ENCODE measurements around the gene EMILIN2. TPM values are rescaled to one million over a fixed set of nuclear protein-coding genes. Genes with fewer than 3 reads are reported as not detected.

Gene EMILIN2
- polyA plus RNA-seq, 2 of the 4 experiments (the other 2 are of a cell fraction), result 5.4 to 7.8 TPM

DNA sequence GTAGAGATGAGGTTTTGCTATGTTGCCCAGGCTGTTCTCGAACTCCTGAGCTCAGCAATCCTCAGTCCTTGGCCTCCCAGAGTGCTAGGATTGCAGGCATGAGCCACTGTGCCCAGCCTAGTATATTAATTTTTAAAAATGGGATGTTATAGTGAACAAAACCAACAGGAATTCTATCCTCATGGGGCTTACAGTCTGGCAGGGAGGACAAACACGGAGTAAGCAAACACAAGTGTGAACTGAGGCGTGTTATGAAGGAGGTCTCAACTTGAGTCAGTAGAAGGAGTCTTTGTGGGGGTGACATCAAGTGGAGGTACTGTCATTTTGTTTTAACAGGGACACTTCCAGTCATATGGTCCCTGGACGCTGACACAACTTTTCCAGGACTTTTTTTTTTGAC is 33.1 kb downstream of the EMILIN2 start:
- no peaks in the 10 kb centered on the region for H3K9me3 ChIP-seq
- H3K4me1 ChIP-seq, result no peaks in the 10 kb centered on the region
- H3K4me3 ChIP-seq, result no peak overlapping the region
- no peak for DNase-seq (ENCODE audit: low read depth in 1 of 2, low spot score in 1 of 2)
- CTCF ChIA-PET, result no interaction called here
- TF ChIP-seq, protein P1, sequence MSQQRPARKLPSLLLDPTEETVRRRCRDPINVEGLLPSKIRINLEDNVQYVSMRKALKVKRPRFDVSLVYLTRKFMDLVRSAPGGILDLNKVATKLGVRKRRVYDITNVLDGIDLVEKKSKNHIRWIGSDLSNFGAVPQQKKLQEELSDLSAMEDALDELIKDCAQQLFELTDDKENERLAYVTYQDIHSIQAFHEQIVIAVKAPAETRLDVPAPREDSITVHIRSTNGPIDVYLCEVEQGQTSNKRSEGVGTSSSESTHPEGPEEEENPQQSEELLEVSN (IDR thresholded peaks at IDR 0.05; ENCODE audit: borderline replicate concordance, low read depth), result no peak
- no peak for TF ChIP-seq TFCP2L1 (CRISPR knock-in tag; IDR thresholded peaks at IDR 0.05)
- no peak for TF ChIP-seq MAFK (IDR thresholded peaks at IDR 0.05; ENCODE audit: partially characterized antibody)
- no peak for TF ChIP-seq ELK1 (IDR thresholded peaks at IDR 0.05; ENCODE audit: low read depth, low read length)
- TF ChIP-seq POLR2A (IDR thresholded peaks at IDR 0.05; ENCODE audit: low read length), result no peak
- TF ChIP-seq ZC3H11A (IDR thresholded peaks at IDR 0.05), result no peak
- TF ChIP-seq TP53 (CRISPR knock-in tag; IDR thresholded peaks at IDR 0.05), result no peak
- TF ChIP-seq, protein P2, sequence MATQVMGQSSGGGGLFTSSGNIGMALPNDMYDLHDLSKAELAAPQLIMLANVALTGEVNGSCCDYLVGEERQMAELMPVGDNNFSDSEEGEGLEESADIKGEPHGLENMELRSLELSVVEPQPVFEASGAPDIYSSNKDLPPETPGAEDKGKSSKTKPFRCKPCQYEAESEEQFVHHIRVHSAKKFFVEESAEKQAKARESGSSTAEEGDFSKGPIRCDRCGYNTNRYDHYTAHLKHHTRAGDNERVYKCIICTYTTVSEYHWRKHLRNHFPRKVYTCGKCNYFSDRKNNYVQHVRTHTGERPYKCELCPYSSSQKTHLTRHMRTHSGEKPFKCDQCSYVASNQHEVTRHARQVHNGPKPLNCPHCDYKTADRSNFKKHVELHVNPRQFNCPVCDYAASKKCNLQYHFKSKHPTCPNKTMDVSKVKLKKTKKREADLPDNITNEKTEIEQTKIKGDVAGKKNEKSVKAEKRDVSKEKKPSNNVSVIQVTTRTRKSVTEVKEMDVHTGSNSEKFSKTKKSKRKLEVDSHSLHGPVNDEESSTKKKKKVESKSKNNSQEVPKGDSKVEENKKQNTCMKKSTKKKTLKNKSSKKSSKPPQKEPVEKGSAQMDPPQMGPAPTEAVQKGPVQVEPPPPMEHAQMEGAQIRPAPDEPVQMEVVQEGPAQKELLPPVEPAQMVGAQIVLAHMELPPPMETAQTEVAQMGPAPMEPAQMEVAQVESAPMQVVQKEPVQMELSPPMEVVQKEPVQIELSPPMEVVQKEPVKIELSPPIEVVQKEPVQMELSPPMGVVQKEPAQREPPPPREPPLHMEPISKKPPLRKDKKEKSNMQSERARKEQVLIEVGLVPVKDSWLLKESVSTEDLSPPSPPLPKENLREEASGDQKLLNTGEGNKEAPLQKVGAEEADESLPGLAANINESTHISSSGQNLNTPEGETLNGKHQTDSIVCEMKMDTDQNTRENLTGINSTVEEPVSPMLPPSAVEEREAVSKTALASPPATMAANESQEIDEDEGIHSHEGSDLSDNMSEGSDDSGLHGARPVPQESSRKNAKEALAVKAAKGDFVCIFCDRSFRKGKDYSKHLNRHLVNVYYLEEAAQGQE (IDR thresholded peaks at IDR 0.05), result no peak
- no peak for ATAC-seq
- no peak overlapping the region for H3K27ac ChIP-seq
- 52% methylated on average over 4 of the region's 4 CpGs for WGBS (ENCODE audit: missing lambda C conversion rate)
- POLR2A ChIA-PET, result no interaction called here
- FAIRE-seq, result no peak
- H3K4me2 ChIP-seq, result no peak overlapping the region

DNA sequence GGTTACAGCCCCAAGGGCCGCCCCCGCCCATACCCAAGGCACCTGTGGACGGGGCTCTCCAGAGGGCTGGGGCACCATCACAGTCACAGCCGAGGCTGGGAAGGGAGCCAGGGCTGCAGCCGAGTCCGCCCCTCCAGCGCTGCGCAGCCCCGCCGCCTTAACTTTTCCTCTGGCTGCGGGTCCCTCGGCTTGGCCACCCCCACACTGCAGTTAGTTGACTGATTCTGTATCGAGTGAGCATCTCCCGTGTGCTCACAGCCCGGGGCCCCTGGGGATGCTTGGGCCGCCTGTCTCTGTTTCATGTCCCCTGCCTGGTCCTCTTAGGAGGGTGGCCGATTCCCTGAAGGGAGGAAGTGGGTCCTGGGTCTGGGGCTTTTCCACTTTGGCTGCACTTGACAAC is 33.7 kb downstream of the EMILIN2 start:
- no peak overlapping the region for H3K4me2 ChIP-seq
- H3K9me3 ChIP-seq, result no peaks in the 10 kb centered on the region
- no peaks in the 10 kb centered on the region for H3K4me1 ChIP-seq
- CTCF ChIA-PET, result interaction anchor here (1.4 kb wide), 1 partner anchor 13 kb away, joined by 3 read pairs; no protein-coding TSS in a partner anchor
- DNase-seq (ENCODE audit: low read depth in 1 of 2, low spot score in 1 of 2) (no peak), FAIRE-seq (no peak), ATAC-seq (no peak)
- H3K27ac ChIP-seq, result no peak overlapping the region
- WGBS (ENCODE audit: missing lambda C conversion rate), result 87% methylated on average over 13 of the region's 17 CpGs
- POLR2A ChIA-PET, result no interaction called here
- no peak overlapping the region for H3K4me3 ChIP-seq
- TF ChIP-seq HDAC2 (IDR thresholded peaks at IDR 0.05) (no peak), NPAS2 (CRISPR knock-in tag; IDR thresholded peaks at IDR 0.05; ENCODE audit: borderline replicate concordance) (no peak), TP53 (CRISPR knock-in tag; IDR thresholded peaks at IDR 0.05) (no peak)

- CTCF ChIA-PET, result interaction anchor here (1.4 kb wide), 1 partner anchor 12 kb away, joined by 3 read pairs; no protein-coding TSS in a partner anchor
- POLR2A ChIA-PET, result no interaction called here
- Histone ChIP-seq H3K9me3 (no peaks in the 10 kb centered on the region), H3K27ac (no peak overlapping the region), H3K4me1 (no peaks in the 10 kb centered on the region), H3K4me2 (no peak overlapping the region), H3K4me3 (no peak overlapping the region)
- WGBS (ENCODE audit: missing lambda C conversion rate), result 73% methylated on average over 16 of the region's 16 CpGs
- DNase-seq (ENCODE audit: low read depth in 1 of 2, low spot score in 1 of 2), result no peak
- FAIRE-seq, result no peak
- TF ChIP-seq PBX3 (IDR thresholded peaks at IDR 0.05), result no peak
- TF ChIP-seq, protein P3, sequence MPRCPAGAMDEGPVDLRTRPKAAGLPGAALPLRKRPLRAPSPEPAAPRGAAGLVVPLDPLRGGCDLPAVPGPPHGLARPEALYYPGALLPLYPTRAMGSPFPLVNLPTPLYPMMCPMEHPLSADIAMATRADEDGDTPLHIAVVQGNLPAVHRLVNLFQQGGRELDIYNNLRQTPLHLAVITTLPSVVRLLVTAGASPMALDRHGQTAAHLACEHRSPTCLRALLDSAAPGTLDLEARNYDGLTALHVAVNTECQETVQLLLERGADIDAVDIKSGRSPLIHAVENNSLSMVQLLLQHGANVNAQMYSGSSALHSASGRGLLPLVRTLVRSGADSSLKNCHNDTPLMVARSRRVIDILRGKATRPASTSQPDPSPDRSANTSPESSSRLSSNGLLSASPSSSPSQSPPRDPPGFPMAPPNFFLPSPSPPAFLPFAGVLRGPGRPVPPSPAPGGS (IDR thresholded peaks at IDR 0.05), result no peak
- TF ChIP-seq NR3C1 (IDR thresholded peaks at IDR 0.05), result no peak
- no peak for TF ChIP-seq HDAC2 (IDR thresholded peaks at IDR 0.05)
- no peak for TF ChIP-seq PHF8 (IDR thresholded peaks at IDR 0.05; ENCODE audit: borderline replicate concordance, low read depth)
- no peak for TF ChIP-seq GATA3 (IDR thresholded peaks at IDR 0.05; ENCODE audit: borderline replicate concordance)
- no peak for ATAC-seq
Measured at GRCh38 chr18:2881088-2881839, 34.5 kb downstream of the EMILIN2 start.
